GM12878 (cell line): ENCODE measurements around the gene PRKN. TPM values are rescaled to one million over a fixed set of nuclear protein-coding genes. Genes with fewer than 3 reads are reported as not detected.

ENCODE experiments used
- ATAC-seq: fragments of 200-7000 bp; cut with Tn5 transposase; 3 replicates; pipeline ENCODE4 v1.9.1; 2020; ENCODE audit warnings: mild to moderate bottlenecking, moderate library complexity
- BruUV-seq: library from RNA; stranded (reverse); fragments of 400-500 nt; replicated peaks from 2 replicates; lab custom pipeline; 2021; lab: Mats Ljungman, UMichigan
- CTCF ChIA-PET: fragments of 300-600 bp; sonication (Branson Sonifier 250); formaldehyde crosslinking; extraction: SDS; loops from one replicate; lab custom pipeline; 2021; ENCODE audit warnings: inconsistent platforms; lab: Yijun Ruan, JAX
- POLR2A ChIA-PET: fragments of 350-600 bp; formaldehyde crosslinking; extraction: SDS; loops from one replicate; lab custom pipeline; 2021; ENCODE audit warnings: inconsistent platforms; lab: Charles Lee
- RAD21 ChIA-PET: fragments of 300-600 bp; sonication (Branson Sonifier 250); formaldehyde crosslinking; loops from one replicate; lab custom pipeline; 2023; ENCODE audit warnings: antibody characterized with exemption; ENCODE audit not compliant: unreplicated experiment; lab: Charles Lee
- SMC1A ChIA-PET: fragments of 300-600 bp; sonication (Branson Sonifier 250); formaldehyde crosslinking; loops from one replicate; lab custom pipeline; 2023; ENCODE audit not compliant: unreplicated experiment, uncharacterized antibody; lab: Charles Lee
- DNase-seq: peaks from one replicate; pipeline ENCODE4 v3.0.0-alpha.2; 2011; ENCODE audit warnings: low read depth, low spot score
- FAIRE-seq: peaks from 3 replicates; lab custom pipeline; 2011; peaks lifted over from hg19 to GRCh38; lab: Jason Lieb, UNC
- H2AFZ ChIP-seq: 2 replicates; pipeline ENCODE4 v1.6.0; 2011; ENCODE audit warnings: low read depth, low read length, control low read depth; ENCODE audit not compliant: control insufficient read depth
- H3K27ac ChIP-seq: 2 replicates; pipeline ENCODE4 v1.5.1; 2011; ENCODE audit warnings: control low read depth; ENCODE audit not compliant: control insufficient read depth, insufficient read depth
- H3K27me3 ChIP-seq, 2 experiments: replicated peaks in 1 of 2; 2 replicates each; pipeline versions ENCODE4 v1.6.0 to v1.6.1; 2011; ENCODE audit warnings: low read length in 1 of 2; ENCODE audit not compliant: control insufficient read depth in 2 of 2, insufficient read depth in 2 of 2
- H3K36me3 ChIP-seq, 2 experiments: 2 replicates each; pipeline ENCODE4 v1.5.1; 2011; ENCODE audit warnings: low read length in 1 of 2; ENCODE audit not compliant: control insufficient read depth in 2 of 2, insufficient read depth in 2 of 2
- H3K4me1 ChIP-seq: 2 replicates; pipeline ENCODE4 v1.6.1; 2011; ENCODE audit warnings: mild to moderate bottlenecking, low read length, moderate library complexity, mixed read lengths; ENCODE audit not compliant: control insufficient read depth, insufficient read depth
- H3K4me2 ChIP-seq: 2 replicates; pipeline ENCODE4 v1.6.0; 2011; ENCODE audit warnings: control low read depth; ENCODE audit not compliant: control insufficient read depth, insufficient read depth
- H3K4me3 ChIP-seq: fragments of 200-600 bp; sonication (generic); 2 replicates; pipeline ENCODE4 v1.5.1; 2016
- H3K79me2 ChIP-seq: 2 replicates; pipeline ENCODE4 v1.6.0; 2011; ENCODE audit warnings: low read length; ENCODE audit not compliant: control insufficient read depth, insufficient read depth
- H3K9ac ChIP-seq: 2 replicates; pipeline ENCODE4 v1.8.0; 2011; ENCODE audit warnings: low read length, control low read depth, mixed read lengths; ENCODE audit not compliant: control insufficient read depth, insufficient read depth
- H3K9me3 ChIP-seq: replicated peaks from 3 replicates; pipeline ENCODE4 v1.5.1; 2011; ENCODE audit warnings: mild to moderate bottlenecking, low read length; ENCODE audit not compliant: control insufficient read depth, insufficient read depth
- H4K20me1 ChIP-seq: 2 replicates; pipeline ENCODE4 v1.6.0; 2011; ENCODE audit not compliant: control insufficient read depth, insufficient read depth
- FOS ChIP-seq: IDR thresholded peaks from 3 replicates; pipeline ENCODE4 v1.6.1; 2011; ENCODE audit warnings: borderline replicate concordance; ENCODE audit not compliant: insufficient read length; ENCODE audit errors: extremely low read depth
- HDAC2 ChIP-seq: fragments of 200-600 bp; sonication (generic); IDR thresholded peaks from 2 replicates; pipeline ENCODE4 v1.6.1; 2017
- KAT2A ChIP-seq: conservative IDR thresholded peaks from 2 replicates; pipeline ENCODE4 v1.6.1; 2011; ENCODE audit warnings: low read depth, low read length; ENCODE audit not compliant: control insufficient read depth
- MTA3 ChIP-seq: IDR thresholded peaks from 2 replicates; pipeline ENCODE4 v1.6.1; 2012; ENCODE audit warnings: low read length, inconsistent platforms, borderline replicate concordance
- NBN ChIP-seq: fragments of 450-650 bp; IDR thresholded peaks from 2 replicates; pipeline ENCODE4 v1.6.1; 2016
- NFXL1 ChIP-seq: fragments of 450-650 bp; IDR thresholded peaks from 2 replicates; pipeline ENCODE4 v1.6.1; 2017; ENCODE audit warnings: antibody characterized with exemption, mild to moderate bottlenecking, borderline replicate concordance
- PAX5 ChIP-seq: IDR thresholded peaks from 2 replicates; pipeline ENCODE4 v1.6.1; 2011; ENCODE audit warnings: low read depth, low read length, borderline replicate concordance
- RB1 ChIP-seq: fragments of 450-650 bp; formaldehyde crosslinking; IDR thresholded peaks from 2 replicates; pipeline ENCODE4 v1.6.1; 2017; ENCODE audit warnings: mild to moderate bottlenecking, borderline replicate concordance
- SMAD1 ChIP-seq: fragments of 450-650 bp; IDR thresholded peaks from 2 replicates; pipeline ENCODE4 v1.6.1; 2018; ENCODE audit warnings: mild to moderate bottlenecking, low read depth; ENCODE audit not compliant: partially characterized antibody
- SP1 ChIP-seq: IDR thresholded peaks from one replicate; pipeline ENCODE4 v1.6.1; 2011; ENCODE audit warnings: low read depth, low read length
- SREBF2 ChIP-seq: IDR thresholded peaks from 2 replicates; pipeline ENCODE4 v1.6.1; 2012; ENCODE audit warnings: mild to moderate bottlenecking, low read length
- SUPT20H ChIP-seq: IDR thresholded peaks from 2 replicates; pipeline ENCODE4 v1.6.1; 2011; ENCODE audit warnings: low read depth, mild to moderate bottlenecking, low read length, moderate library complexity, borderline replicate concordance; ENCODE audit not compliant: control insufficient read depth
- ZNF24 ChIP-seq: fragments of 450-650 bp; IDR thresholded peaks from 2 replicates; pipeline ENCODE4 v1.6.1; 2017; ENCODE audit warnings: antibody characterized with exemption, mild to moderate bottlenecking
- ZNF622 ChIP-seq: fragments of 450-650 bp; IDR thresholded peaks from 2 replicates; pipeline ENCODE4 v1.6.1; 2017; ENCODE audit warnings: mild to moderate bottlenecking, inconsistent platforms
- WGBS: methylation state at CpG from one replicate; pipeline ENCODE4 v1.1.6; 2016; ENCODE audit warnings: low lambda C conversion rate; ENCODE audit not compliant: insufficient replicate concordance, insufficient coverage; ENCODE audit errors: missing lambda C conversion rate; 5-methylcytosine and 5-hydroxymethylcytosine counted together
- in situ Hi-C: fragments of 300-500 bp; cut with MboI; formaldehyde crosslinking; loops from 9 replicates; pipeline ENCODE4 v1.14.3; 2018; ENCODE audit warnings: mixed read lengths
- intact Hi-C: fragments of 100-400 bp; cut with micrococcal nuclease; formaldehyde crosslinking; loops from one replicate; pipeline ENCODE4 v1.14.2; 2022; ENCODE audit not compliant: unreplicated experiment
- polyA plus RNA-seq, 11 experiments: library from polyadenylated mRNA; depleted of rRNA in 4 of 11; unstranded in 6 of 11; stranded (reverse) in 5 of 11; fragments of >200 nt; fragmentation: Nextera tagmentation in 4 of 11; fragmentation: Illumina TruSeq in 1 of 11; extraction: Ambion mirVana in 4 of 11; extraction: Trizol in 1 of 11; gene quantifications; 1 replicate in 1 of 11; 2 replicates in 10 of 11; pipeline versions ENCODE4 v1.2.1 to v1.2.3, GENCODE V29; 2011 to 2016; ENCODE audit warnings: inconsistent platforms in 2 of 11, missing spikeins in 2 of 11, low read depth in 1 of 11
- total RNA-seq, 4 experiments: library from RNA; depleted of rRNA in 3 of 4; stranded (reverse); fragments of >200 nt in 3 of 4; fragmentation: Illumina TruSeq in 1 of 4; extraction: Trizol in 1 of 4; gene quantifications; 2 replicates each; pipeline versions ENCODE4 v1.2.1 to v1.2.3, GENCODE V29; 2013 to 2021
- TF ChIP-seq, protein P1 (sequence below): IDR thresholded peaks from 2 replicates; pipeline ENCODE4 v1.6.1; 2011; ENCODE audit warnings: mild to moderate bottlenecking, low read depth, low read length, moderate library complexity; ENCODE audit not compliant: insufficient replicate concordance
- TF ChIP-seq, protein P2 (sequence below): fragments of 450-650 bp; IDR thresholded peaks from 2 replicates; pipeline ENCODE4 v1.6.1; 2017; ENCODE audit warnings: low read depth, mild to moderate bottlenecking, moderate library complexity

The PRKN gene
- total and polyA plus RNA-seq, 10 of the 15 experiments (the other 5 are each of a cell fraction or from before 2014, with no cell fraction given), result 0.06 to 0.09 TPM; not detected in 8

DNA sequence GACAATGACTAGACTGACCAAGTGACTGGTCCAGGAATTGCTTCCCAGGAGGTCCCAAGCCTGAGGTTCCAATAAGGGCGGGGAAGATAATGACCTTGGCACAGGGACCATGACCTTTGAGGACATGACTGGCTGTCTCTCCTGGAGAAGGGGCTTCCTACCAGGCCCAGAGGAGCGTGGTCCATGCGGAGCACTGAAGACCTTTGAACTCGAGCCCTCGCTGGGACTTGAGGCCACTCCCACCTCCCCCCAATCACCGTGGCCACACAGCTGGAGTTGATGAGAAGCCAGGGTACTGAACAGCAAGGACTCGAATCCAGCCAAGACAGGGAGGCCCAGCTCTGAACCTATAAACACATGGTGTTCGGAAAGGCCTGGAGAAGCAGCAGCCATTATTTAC is 677.0 kb downstream of the PRKN start:
- TF ChIP-seq, protein P1, sequence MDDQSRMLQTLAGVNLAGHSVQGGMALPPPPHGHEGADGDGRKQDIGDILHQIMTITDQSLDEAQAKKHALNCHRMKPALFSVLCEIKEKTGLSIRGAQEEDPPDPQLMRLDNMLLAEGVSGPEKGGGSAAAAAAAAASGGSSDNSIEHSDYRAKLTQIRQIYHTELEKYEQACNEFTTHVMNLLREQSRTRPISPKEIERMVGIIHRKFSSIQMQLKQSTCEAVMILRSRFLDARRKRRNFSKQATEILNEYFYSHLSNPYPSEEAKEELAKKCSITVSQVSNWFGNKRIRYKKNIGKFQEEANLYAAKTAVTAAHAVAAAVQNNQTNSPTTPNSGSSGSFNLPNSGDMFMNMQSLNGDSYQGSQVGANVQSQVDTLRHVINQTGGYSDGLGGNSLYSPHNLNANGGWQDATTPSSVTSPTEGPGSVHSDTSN, result no peak
- Histone ChIP-seq H3K4me3 (no peak overlapping the region), H2AFZ (no peak overlapping the region), H3K4me1 (no peaks in the 10 kb centered on the region), H3K79me2 (no peaks in the 10 kb centered on the region), H3K27me3 (no peaks in the 10 kb centered on the region), H3K36me3 (no peaks in the 10 kb centered on the region), H3K9me3 (no peaks in the 10 kb centered on the region), H3K27ac (no peak overlapping the region), H3K9ac (no peak overlapping the region), H3K4me2 (no peak overlapping the region), H4K20me1 (no peaks in the 10 kb centered on the region)
- in situ Hi-C loops, result no loop called here
- POLR2A ChIA-PET, result no interaction called here
- CTCF ChIA-PET, result no interaction called here
- ATAC-seq (no peak), FAIRE-seq (no peak), DNase-seq (no peak)
- BruUV-seq, result no TSS peak
- 24% methylated on average over 7 of the region's 8 CpGs for WGBS
- RAD21 ChIA-PET, result no interaction called here
- SMC1A ChIA-PET, result no interaction called here
- intact Hi-C loops, result no loop called here

- ChIA-PET CTCF (no interaction called here), SMC1A (interaction anchor here (0.6 kb wide), 1 partner anchor 25 kb away, joined by 3 read pairs; no protein-coding TSS in a partner anchor), RAD21 (no interaction called here), POLR2A (no interaction called here)
- WGBS, result 51% methylated on average over 5 of the region's 5 CpGs
- no TSS peak for BruUV-seq
- in situ Hi-C loops, result no loop called here
- DNase-seq (no peak), FAIRE-seq (no peak), ATAC-seq (no peak)
- Histone ChIP-seq H4K20me1 (no peaks in the 10 kb centered on the region), H2AFZ (no peak overlapping the region), H3K4me2 (no peak overlapping the region), H3K36me3 (no peaks in the 10 kb centered on the region), H3K4me1 (no peaks in the 10 kb centered on the region), H3K9me3 (no peaks in the 10 kb centered on the region), H3K27me3 (no peaks in the 10 kb centered on the region), H3K27ac (no peak overlapping the region), H3K9ac (no peak overlapping the region), H3K79me2 (no peaks in the 10 kb centered on the region), H3K4me3 (no peak overlapping the region)
- intact Hi-C loops, result no loop called here
- TF ChIP-seq, protein P2, sequence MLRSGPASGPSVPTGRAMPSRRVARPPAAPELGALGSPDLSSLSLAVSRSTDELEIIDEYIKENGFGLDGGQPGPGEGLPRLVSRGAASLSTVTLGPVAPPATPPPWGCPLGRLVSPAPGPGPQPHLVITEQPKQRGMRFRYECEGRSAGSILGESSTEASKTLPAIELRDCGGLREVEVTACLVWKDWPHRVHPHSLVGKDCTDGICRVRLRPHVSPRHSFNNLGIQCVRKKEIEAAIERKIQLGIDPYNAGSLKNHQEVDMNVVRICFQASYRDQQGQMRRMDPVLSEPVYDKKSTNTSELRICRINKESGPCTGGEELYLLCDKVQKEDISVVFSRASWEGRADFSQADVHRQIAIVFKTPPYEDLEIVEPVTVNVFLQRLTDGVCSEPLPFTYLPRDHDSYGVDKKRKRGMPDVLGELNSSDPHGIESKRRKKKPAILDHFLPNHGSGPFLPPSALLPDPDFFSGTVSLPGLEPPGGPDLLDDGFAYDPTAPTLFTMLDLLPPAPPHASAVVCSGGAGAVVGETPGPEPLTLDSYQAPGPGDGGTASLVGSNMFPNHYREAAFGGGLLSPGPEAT, result no peak
- TF ChIP-seq PAX5 (no peak), SREBF2 (no peak), SP1 (no peak), RB1 (no peak), HDAC2 (no peak), NBN (no peak), FOS (no peak), KAT2A (no peak), SUPT20H (no peak), NFXL1 (no peak), ZNF24 (no peak), MTA3 (no peak), SMAD1 (no peak), ZNF622 (no peak)
These were observed 681.2 kb downstream of the PRKN start for GRCh38 chr6:162046324-162046723.
